ENCODE measurements around the gene MACF1.
"Not testable (repeated sequence)": the region's sequence is repeated elsewhere in the genome, so short reads cannot be mapped to it uniquely, and the experiment has no call there.

MACF1 gene

DNA sequence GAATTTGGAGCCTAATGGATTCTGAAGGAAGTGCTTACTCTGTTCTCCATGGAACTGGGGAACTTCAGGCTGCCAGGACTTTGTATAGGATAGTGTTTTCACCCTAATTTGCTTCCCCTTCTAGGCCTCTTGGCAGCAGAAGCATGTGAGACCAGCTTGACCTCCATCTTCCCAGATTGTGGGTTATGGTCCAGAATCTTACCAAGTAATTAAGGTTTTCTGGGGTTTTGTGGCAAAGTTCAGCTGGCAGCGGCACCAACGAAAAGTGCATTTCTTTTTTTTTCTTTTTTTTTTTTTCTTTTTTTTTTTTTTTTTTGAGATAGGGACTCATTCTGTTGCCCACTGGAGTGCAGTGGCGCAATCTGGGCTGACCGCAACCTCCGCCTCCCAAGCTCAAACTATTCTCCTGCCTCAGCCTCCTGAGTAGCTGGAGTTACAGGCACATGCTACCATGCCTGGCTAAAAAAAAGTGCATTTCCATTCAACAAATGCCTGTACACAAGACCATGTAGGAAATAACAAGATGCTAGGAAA, 283.6 kb downstream of the MACF1 start:
- Histone ChIP-seq H3K9ac (ENCODE audit: low read depth, low read length) (no peak overlapping the region), H3K27ac (ENCODE audit: low read length) (no peak overlapping the region), H3K4me3 (ENCODE audit: low read length) (no peak overlapping the region), H3K36me3 (ENCODE audit: insufficient read depth, low read depth, low read length) (peaks cover 46% of the 10 kb centered on the region), H3K4me1 (ENCODE audit: insufficient read depth, low read length) (no peaks in the 10 kb centered on the region), H3K27me3 (ENCODE audit: insufficient read depth, low read length) (peaks cover 51% of the 10 kb centered on the region), H3K9me3 (ENCODE audit: insufficient read depth, low read depth, low read length) (no peaks in the 10 kb centered on the region)

DNA sequence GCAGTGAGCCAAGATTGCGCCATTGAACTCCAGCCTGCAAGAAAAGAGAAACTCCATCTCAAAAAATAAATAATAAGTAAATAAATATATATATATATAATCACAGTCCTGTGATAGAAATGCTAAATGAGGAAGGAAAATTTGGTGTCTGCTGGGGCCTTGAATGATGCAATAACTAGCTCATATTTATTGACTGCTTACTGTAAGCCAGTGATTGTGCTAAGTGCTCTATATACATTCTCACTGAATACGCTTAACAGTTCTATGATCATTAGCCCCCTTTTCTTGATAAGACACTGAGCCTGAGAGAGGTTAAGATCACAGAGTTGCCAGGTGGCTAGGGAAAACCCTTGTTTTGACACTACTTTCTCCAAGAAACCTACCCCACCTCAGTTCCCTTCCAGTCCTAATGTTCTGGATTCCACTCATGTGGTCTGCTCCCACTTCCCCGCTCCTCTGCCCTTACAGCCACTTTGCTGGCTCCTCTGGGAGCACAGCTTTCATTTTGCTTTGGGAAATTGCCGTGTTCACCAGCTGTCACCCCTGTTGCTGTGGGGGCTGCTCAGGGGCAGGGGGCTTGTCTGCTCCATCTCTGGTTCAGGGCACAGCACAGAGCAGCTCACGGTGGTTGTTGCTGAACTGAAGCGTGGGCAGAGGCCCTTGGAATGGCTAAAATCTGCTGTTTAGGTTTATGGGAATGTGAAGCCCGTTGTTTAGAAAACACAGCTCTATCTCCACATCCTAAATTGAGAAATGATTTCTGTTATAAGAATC, 284.5 kb downstream of the MACF1 start:
- Histone ChIP-seq H3K9me3 (ENCODE audit: insufficient read depth, low read depth, low read length) (no peaks in the 10 kb centered on the region), H3K27me3 (ENCODE audit: insufficient read depth, low read length) (peaks cover 60% of the 10 kb centered on the region), H3K4me3 (ENCODE audit: low read length) (no peak overlapping the region)

DNA sequence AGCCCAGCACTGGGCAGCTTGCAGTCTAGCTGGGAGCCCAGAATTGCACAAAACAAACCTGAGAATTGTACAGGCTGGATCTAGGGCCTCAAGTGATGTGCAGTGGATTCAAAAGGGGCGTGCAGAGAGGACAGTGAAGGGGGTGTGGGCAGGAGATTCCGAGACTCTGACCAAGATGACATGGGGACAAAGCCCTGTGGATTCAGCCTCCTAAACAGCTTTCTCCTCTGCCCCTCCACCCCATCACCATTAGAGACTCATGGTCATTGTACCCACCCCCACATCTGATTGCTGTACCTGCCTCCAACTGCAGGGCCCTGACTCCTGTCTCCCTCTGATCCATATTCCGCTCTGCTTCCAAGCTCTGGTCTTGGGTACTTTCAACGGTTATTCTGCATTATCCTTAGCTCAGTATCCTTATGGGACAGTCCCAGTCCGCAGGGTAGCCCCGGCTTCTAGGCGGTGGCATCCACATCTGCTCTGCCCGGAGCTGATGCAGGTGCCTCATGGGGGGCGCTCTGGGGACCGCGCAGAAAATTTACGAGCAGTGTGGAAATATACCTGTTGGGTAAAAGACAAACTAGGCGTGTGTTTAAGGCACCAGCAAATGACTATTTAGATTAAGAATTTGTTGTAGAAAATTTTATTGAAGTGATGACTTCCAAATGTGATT, 285.2 kb downstream of the MACF1 start:
- H3K27me3 ChIP-seq (ENCODE audit: insufficient read depth, low read length): peaks cover 67% of the 10 kb centered on the region
- no peak overlapping the region for H3K9ac ChIP-seq (ENCODE audit: low read depth, low read length)
- H3K27ac ChIP-seq (ENCODE audit: low read length): no peak overlapping the region
- H3K4me3 ChIP-seq (ENCODE audit: low read length): no peak overlapping the region
- no peaks in the 10 kb centered on the region for H3K9me3 ChIP-seq (ENCODE audit: insufficient read depth, low read depth, low read length)
- H3K36me3 ChIP-seq (ENCODE audit: insufficient read depth, low read depth, low read length): peaks cover 32% of the 10 kb centered on the region
- no peaks in the 10 kb centered on the region for H3K4me1 ChIP-seq (ENCODE audit: insufficient read depth, low read length)

More for the DNA sequence above, 284.5 kb downstream of the MACF1 start:
- H3K4me1 ChIP-seq (ENCODE audit: insufficient read depth, low read length): no peaks in the 10 kb centered on the region
- H3K36me3 ChIP-seq (ENCODE audit: insufficient read depth, low read depth, low read length): peaks cover 39% of the 10 kb centered on the region
- H3K27ac ChIP-seq (ENCODE audit: low read length): no peak overlapping the region
- H3K9ac ChIP-seq (ENCODE audit: low read depth, low read length): no peak overlapping the region

DNA sequence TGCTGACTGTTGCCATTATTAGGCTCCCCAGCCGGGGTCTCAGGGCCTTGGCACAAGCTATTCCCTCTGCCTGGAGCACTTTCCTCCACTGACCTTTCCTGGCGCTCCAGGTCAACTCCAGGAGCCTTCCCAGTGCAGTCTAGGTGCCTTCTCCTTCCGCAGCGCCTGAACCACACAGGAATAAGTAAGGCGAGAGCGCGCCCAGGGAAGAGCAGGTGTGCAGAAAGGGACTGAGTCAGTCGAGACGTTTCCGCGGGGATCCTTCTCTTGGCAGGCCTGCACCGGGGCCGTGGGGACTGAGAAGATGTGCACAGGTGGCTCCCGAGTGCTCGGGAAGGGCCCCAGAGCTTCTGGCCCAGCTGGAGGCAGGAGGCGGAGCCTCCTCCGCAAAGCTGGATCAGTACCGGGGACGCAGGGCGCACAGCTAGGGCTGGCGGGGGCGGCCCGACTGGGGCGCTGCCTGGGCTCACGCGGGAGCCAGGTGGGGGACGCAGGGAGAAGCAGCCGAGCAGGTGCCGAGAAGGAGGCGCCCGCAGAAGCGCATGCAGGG, 286.2 kb downstream of the MACF1 start:
- peak overlapping the region; percentile 59; the same call in 1 of the 2 replicates for H3K4me3 ChIP-seq (ENCODE audit: low read length)
- H3K9ac ChIP-seq (ENCODE audit: low read depth, low read length): no peak overlapping the region
- H3K27ac ChIP-seq (ENCODE audit: low read length): no peak overlapping the region
- H3K36me3 ChIP-seq (ENCODE audit: insufficient read depth, low read depth, low read length): peaks cover 22% of the 10 kb centered on the region
- H3K4me1 ChIP-seq (ENCODE audit: insufficient read depth, low read length): no peaks in the 10 kb centered on the region
- H3K9me3 ChIP-seq (ENCODE audit: insufficient read depth, low read depth, low read length): no peaks in the 10 kb centered on the region
- H3K27me3 ChIP-seq (ENCODE audit: insufficient read depth, low read length): peaks cover 67% of the 10 kb centered on the region

DNA sequence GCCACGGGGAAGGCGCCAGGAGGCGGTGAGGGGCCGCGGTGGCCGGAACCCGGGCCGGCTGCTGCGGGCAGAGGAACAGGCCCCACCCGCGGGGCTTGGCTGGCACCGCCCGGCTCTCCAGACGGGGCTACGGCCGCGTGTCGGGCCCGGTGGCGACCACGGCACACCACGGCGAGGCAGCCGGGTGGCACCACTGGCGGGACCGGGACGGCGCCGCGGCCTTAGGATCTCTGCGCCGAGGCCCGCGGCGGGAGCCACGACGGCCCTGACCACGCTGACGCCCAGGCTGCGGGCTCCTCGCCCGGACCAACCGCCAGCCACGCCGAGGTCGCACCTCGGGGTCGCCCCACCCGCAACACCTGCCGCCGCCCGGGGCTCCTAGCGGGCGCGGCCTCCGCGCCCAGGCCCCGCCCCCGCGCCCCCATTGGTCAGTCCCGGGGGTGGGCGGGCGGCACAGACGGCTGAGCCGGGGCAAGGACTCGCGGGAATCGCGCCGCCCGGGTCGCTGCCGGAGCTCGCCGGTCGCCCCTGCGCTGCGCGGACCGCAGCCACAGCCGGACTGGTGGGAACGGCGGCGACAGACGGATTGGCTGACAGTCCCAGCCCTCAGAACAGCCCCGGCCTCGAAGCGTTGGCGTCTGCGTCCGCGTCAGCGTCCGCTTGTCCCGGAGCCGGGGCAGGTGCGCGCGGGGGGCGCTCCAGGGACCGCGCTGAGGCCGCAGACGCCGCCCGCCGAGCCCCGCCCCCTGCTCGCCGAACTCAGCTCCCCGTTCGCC, 286.8 kb downstream of the MACF1 start, which contains the start of gene BMP8A:
Gene BMP8A (plus strand): TSS at position 491 of the 776 bp plus-strand sequence. CDS start 356 bp downstream, outside the sequence.
- H3K27me3 ChIP-seq (ENCODE audit: insufficient read depth, low read length): peaks cover 67% of the 10 kb centered on the region

DNA sequence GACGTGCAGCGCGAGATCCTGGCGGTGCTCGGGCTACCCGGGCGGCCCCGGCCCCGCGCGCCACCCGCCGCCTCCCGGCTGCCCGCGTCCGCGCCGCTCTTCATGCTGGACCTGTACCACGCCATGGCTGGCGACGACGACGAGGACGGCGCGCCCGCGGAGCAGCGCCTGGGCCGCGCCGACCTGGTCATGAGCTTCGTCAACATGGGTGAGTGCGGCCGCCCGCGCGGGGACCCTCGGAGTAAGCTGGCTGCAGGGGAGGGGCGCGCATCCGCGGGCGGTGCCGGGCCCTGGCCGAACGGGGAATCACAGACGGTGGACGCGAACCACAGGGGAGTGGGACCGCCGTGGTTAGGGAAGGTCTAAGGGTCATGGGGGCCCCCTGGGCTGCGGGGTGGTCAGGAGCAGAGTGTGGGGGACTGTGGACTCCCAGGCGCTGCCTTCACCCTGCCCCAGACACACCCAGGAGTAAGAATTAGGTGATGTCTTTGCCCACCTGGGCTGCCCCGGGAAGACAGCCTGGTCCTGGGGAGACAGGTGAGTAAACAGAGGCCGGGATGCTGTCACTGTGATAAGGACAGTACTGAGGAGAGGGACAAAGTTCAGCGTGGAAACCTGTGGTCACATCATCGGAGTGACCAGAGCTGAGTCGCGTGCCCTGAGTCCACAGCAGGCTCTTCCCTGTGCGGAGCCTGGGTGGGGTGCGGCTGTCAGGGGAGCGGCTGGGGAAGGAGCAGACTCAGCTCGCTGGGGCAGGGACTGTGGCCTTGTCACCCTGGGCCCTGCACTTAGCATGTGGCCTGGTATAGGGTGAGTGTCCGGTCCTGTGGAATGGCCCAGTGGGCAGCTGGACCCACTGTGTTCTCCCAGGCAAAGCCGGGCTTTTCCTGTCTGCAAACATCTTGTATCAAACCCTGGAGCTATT, 287.9 kb downstream of the MACF1 start:
- H3K9me3 ChIP-seq (ENCODE audit: insufficient read depth, low read depth, low read length); H3K27ac ChIP-seq (ENCODE audit: low read length); H3K9ac ChIP-seq (ENCODE audit: low read depth, low read length); H3K36me3 ChIP-seq (ENCODE audit: insufficient read depth, low read depth, low read length); H3K4me1 ChIP-seq (ENCODE audit: insufficient read depth, low read length); H3K4me3 ChIP-seq (ENCODE audit: low read length): not testable (repeated sequence)
- peaks cover 73% of the 10 kb centered on the region for H3K27me3 ChIP-seq (ENCODE audit: insufficient read depth, low read length)

More for the DNA sequence above, 286.8 kb downstream of the MACF1 start, which contains the start of gene BMP8A:
- Histone ChIP-seq H3K4me3 (ENCODE audit: low read length) (peak within 1 kb of the TSS; percentile 59; the same call in 1 of the 2 replicates), H3K9ac (ENCODE audit: low read depth, low read length) (no peak within 1 kb of the TSS), H3K4me1 (ENCODE audit: insufficient read depth, low read length) (no peaks in the 10 kb centered on the region), H3K27ac (ENCODE audit: low read length) (no peak within 1 kb of the TSS), H3K9me3 (ENCODE audit: insufficient read depth, low read depth, low read length) (no peaks in the 10 kb centered on the region), H3K36me3 (ENCODE audit: insufficient read depth, low read depth, low read length) (peaks cover 16% of the 10 kb centered on the region)

DNA sequence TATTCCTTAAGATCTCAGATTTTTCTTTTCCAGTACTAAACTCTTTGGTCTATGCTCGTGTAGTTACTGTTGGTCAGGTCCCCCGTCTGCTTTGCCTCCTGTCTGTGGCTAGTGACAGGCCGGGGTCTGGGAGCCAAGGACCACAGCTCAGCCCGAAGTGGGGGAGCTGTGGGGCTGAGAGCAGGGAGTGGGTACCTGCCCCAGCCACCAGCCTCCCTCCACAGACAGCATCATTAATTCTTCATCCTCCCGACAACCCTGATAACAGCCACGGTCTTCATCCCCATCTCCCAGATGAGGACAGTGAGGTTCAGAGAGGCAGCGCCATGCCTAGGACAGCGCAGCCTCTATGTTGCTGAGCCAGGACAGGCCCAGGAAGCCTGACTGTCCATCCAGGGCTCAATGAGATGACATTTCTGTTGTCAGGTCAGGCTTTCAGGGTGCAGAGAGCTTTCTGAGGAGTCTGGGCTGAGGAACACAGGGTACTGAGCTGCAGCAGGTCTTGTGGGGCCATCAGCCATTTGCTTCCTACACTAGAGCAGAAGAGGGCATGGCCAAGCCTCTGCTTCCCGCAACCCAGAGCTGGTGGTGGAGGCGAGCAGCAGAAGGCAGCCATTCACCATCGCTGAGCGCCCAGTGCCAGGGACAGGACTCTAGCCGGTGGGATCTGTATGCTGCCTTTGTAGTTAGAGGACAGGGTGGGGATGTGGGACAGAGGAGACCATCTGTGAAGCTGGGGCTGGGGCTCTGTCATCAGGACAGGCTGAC, 288.7 kb downstream of the MACF1 start:
- not testable (repeated sequence) for H3K27ac ChIP-seq (ENCODE audit: low read length); H3K4me1 ChIP-seq (ENCODE audit: insufficient read depth, low read length); H3K36me3 ChIP-seq (ENCODE audit: insufficient read depth, low read depth, low read length); H3K4me3 ChIP-seq (ENCODE audit: low read length); H3K9ac ChIP-seq (ENCODE audit: low read depth, low read length); H3K9me3 ChIP-seq (ENCODE audit: insufficient read depth, low read depth, low read length)
- H3K27me3 ChIP-seq (ENCODE audit: insufficient read depth, low read length): peaks cover 68% of the 10 kb centered on the region

DNA sequence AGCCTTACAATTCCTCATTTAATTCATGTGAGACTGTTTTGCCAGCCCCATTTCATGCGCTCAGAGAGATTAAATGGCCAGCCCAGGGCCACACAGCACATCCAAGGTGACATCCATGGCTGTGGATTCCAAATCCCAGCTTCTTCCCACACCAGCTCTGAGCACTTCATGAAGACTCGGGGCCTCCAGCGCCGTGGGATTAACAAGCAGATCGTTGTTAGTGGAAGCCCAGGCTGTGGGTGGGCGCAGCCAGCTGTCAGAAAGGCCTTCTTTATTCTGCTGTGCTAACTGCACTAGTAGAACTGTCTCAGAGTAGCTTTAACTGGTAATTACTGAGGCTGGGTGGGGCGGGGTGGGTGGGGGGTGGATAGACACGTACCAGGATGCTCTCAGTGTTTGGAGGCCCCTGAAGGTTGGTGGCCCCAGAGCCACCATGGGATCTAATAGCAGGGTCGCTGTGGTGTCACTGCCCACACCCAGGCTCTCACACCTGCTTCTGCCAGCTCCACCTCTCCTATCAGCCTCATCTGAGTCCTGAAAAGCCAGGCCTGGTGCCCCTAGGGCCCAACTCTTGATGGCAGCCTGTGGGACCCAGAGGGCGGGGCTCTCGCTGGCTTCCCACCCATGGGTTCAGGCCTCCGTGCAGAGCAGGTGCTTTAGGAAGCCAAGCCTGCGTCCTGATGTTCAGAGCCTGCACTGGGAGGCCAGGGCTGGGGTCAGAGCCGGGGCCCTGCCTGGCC, 290.3 kb downstream of the MACF1 start:
- H3K9me3 ChIP-seq (ENCODE audit: insufficient read depth, low read depth, low read length): no peaks in the 10 kb centered on the region
- no peak overlapping the region for H3K4me3 ChIP-seq (ENCODE audit: low read length)
- no peak overlapping the region for H3K27ac ChIP-seq (ENCODE audit: low read length)
- peaks cover 4% of the 10 kb centered on the region for H3K4me1 ChIP-seq (ENCODE audit: insufficient read depth, low read length)
- no peaks in the 10 kb centered on the region for H3K36me3 ChIP-seq (ENCODE audit: insufficient read depth, low read depth, low read length)
- no peak overlapping the region for H3K9ac ChIP-seq (ENCODE audit: low read depth, low read length)
- H3K27me3 ChIP-seq (ENCODE audit: insufficient read depth, low read length): peaks cover 55% of the 10 kb centered on the region

DNA sequence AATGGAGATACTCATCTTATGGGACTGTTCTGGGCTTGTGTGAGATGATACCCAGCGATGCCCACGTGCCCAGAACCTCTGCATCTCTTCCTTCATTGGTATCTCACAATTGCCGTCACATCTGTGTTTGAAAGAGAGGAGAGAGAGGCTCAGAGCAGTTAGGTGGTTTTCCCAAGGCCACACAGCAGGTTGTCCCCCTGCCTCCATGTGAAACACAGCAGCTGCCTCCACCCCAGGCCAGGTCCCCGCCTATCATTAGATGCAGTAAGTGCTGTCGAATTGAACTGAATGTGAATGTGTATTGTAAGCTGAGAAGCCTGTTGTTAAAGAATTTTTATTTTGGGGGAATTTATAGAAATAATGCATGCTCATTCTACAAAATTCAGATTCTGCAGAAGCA, 292.0 kb downstream of the MACF1 start:
- H3K36me3 ChIP-seq (ENCODE audit: insufficient read depth, low read depth, low read length); H3K9me3 ChIP-seq (ENCODE audit: insufficient read depth, low read depth, low read length); H3K4me1 ChIP-seq (ENCODE audit: insufficient read depth, low read length); H3K27ac ChIP-seq (ENCODE audit: low read length); H3K9ac ChIP-seq (ENCODE audit: low read depth, low read length); H3K4me3 ChIP-seq (ENCODE audit: low read length): not testable (repeated sequence)
- H3K27me3 ChIP-seq (ENCODE audit: insufficient read depth, low read length): peaks cover 41% of the 10 kb centered on the region

DNA sequence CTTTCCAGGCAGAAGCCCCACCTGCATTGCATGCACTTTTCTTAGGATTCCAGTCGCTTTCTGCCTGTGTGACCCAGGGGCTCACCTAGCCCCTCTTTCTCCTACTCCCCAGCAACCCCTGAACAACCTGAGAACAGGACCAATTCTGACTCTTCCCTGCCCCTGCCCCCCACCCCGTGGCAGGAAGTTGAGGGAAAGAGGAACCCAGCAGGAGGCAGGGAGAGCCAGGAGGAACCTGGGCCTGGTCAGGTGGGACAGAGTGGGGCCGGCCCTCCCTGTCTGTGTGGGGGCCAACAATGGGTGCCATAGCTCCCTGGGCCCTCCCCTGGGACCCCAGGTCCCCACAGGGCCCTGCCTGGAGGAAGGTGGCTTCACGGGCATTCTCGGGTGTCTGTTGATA, 293.1 kb downstream of the MACF1 start:
- Histone ChIP-seq H3K36me3 (ENCODE audit: insufficient read depth, low read depth, low read length) (no peaks in the 10 kb centered on the region), H3K9me3 (ENCODE audit: insufficient read depth, low read depth, low read length) (no peaks in the 10 kb centered on the region), H3K27ac (ENCODE audit: low read length) (no peak overlapping the region), H3K4me3 (ENCODE audit: low read length) (no peak overlapping the region), H3K4me1 (ENCODE audit: insufficient read depth, low read length) (peaks cover 4% of the 10 kb centered on the region), H3K27me3 (ENCODE audit: insufficient read depth, low read length) (peaks cover 33% of the 10 kb centered on the region), H3K9ac (ENCODE audit: low read depth, low read length) (no peak overlapping the region)
